Stimulated activated CD8-positive, alpha-beta memory T cell treated with anti-CD3 and anti-CD28 coated beads, Interleukin-15, amount 100 ng/mL, for 4 hours (primary cell): ENCODE measurements around the gene U2AF1.
"Not testable (repeated sequence)": the region's sequence is repeated elsewhere in the genome, so short reads cannot be mapped to it uniquely, and the experiment has no call there.

Experiments
- DNase-seq, 2 donors: peaks; one replicate each; pipeline ENCODE4 v3.0.0-alpha.2; 2020; ENCODE audit warnings: low read depth in 2 of 2

Gene U2AF1

GRCh38 chr21:43106965-43107793 is at the start of gene U2AF1:
Gene U2AF1, minus strand, starts transcription at chr21:43107570. Its CDS starts 76 bp downstream, at chr21:43107494.
- peak in 1 of 2 donors; percentile 50 for DNase-seq

- DNase-seq: not testable (repeated sequence)
Observed at GRCh38 chr21:43153601-43154000, 46.2 kb upstream of the U2AF1 start.

- not testable (repeated sequence) for DNase-seq
Observed at GRCh38 chr21:43149344-43149743, 42.0 kb upstream of the U2AF1 start.

GRCh38 chr21:43147999-43148398 is 40.6 kb upstream of the U2AF1 start:
- DNase-seq: not testable (repeated sequence)

- not testable (repeated sequence) for DNase-seq
Observed at GRCh38 chr21:43146637-43147036, 39.3 kb upstream of the U2AF1 start.

GRCh38 chr21:43141407-43141806 is 34.0 kb upstream of the U2AF1 start:
- not testable (repeated sequence) for DNase-seq

GRCh38 chr21:43138944-43139343 is 31.6 kb upstream of the U2AF1 start:
- DNase-seq: not testable (repeated sequence)

GRCh38 chr21:43134520-43134919 is 27.1 kb upstream of the U2AF1 start:
- not testable (repeated sequence) for DNase-seq

GRCh38 chr21:43130094-43130493 is 22.7 kb upstream of the U2AF1 start:
- DNase-seq: not testable (repeated sequence)

GRCh38 chr21:43115956-43116355 is 8.6 kb upstream of the U2AF1 start:
- DNase-seq: not testable (repeated sequence)

- DNase-seq: not testable (repeated sequence)
Observed at GRCh38 chr21:43114483-43114882, 7.1 kb upstream of the U2AF1 start.

- not testable (repeated sequence) for DNase-seq
Observed at GRCh38 chr21:43109006-43109405, 1.6 kb upstream of the U2AF1 start.

- not testable (repeated sequence) for DNase-seq
Observed at GRCh38 chr21:43108177-43108576, 807 bp upstream of the U2AF1 start.

- DNase-seq: not testable (repeated sequence)
Observed at GRCh38 chr21:43107794-43108137, 396 bp upstream of the U2AF1 start.

GRCh38 chr21:43104642-43105041 is 2.7 kb downstream of the U2AF1 start:
- not testable (repeated sequence) for DNase-seq

GRCh38 chr21:43102281-43102680 is 5.1 kb downstream of the U2AF1 start:
- DNase-seq: not testable (repeated sequence)

- DNase-seq: not testable (repeated sequence)
Observed at GRCh38 chr21:43101676-43102075, 5.7 kb downstream of the U2AF1 start.

GRCh38 chr21:43101000-43101399 is 6.4 kb downstream of the U2AF1 start:
- DNase-seq: not testable (repeated sequence)

- not testable (repeated sequence) for DNase-seq
Observed at GRCh38 chr21:43091979-43092614, 15.3 kb downstream of the U2AF1 start.

GRCh38 chr21:43090947-43091346 is 16.4 kb downstream of the U2AF1 start:
- DNase-seq: not testable (repeated sequence)

GRCh38 chr21:43089463-43089862 is 17.9 kb downstream of the U2AF1 start:
- not testable (repeated sequence) for DNase-seq

- not testable (repeated sequence) for DNase-seq
Observed at GRCh38 chr21:43082587-43083300, 24.6 kb downstream of the U2AF1 start.
